Right lobe of liver (tissue), 6 donors: ENCODE results near the gene ALK. TPM values are rescaled to one million over a fixed set of nuclear protein-coding genes. Genes with fewer than 3 reads are reported as not detected.
A peak's percentile ranks its signal among the peaks of the same experiment; 100 is the strongest.

ENCODE experiments used
- ATAC-seq, 4 donors: fragments of 200-7000 bp; cut with Tn5 transposase; one replicate each; pipeline ENCODE4 v1.9.1; 2020; ENCODE audit warnings: mild to moderate bottlenecking in 4 of 4, moderate library complexity in 4 of 4
- DNase-seq, 3 donors: peaks; one replicate each; pipeline ENCODE4 v3.0.0-alpha.2; 2020
- H3K27ac ChIP-seq, 3 donors: fragments of 200-600 bp; one replicate each; pipeline ENCODE4 v1.8.0; 2022
- H3K27me3 ChIP-seq, 2 donors: fragments of 200-600 bp; one replicate each; pipeline ENCODE4 v1.8.0; 2022
- H3K36me3 ChIP-seq, 4 donors: fragments of 200-600 bp; sonication (generic) in 1 of 4; one replicate each; pipeline versions ENCODE4 v1.5.1 to v1.8.0; 2017 to 2022; ENCODE audit warnings: control low read depth in 1 of 4
- H3K4me1 ChIP-seq, 4 donors: fragments of 200-600 bp; sonication (generic) in 1 of 4; one replicate each; pipeline versions ENCODE4 v1.5.1 to v1.8.0; 2017 to 2022; ENCODE audit warnings: control low read depth in 1 of 4
- H3K4me3 ChIP-seq, 3 donors: fragments of 200-600 bp; one replicate each; pipeline ENCODE4 v1.8.0; 2022
- H3K9me3 ChIP-seq, 4 donors: fragments of 200-600 bp; sonication (generic) in 1 of 4; one replicate each; pipeline versions ENCODE4 v1.5.1 to v1.8.0; 2017 to 2022; ENCODE audit warnings: control low read depth in 1 of 4
- POLR2A ChIP-seq: fragments of 450-650 bp; IDR thresholded peaks from one replicate; pipeline ENCODE4 v1.6.1; 2017; ENCODE audit warnings: antibody characterized with exemption, mild to moderate bottlenecking
- WGBS: methylation state at CpG from one replicate; pipeline ENCODE4 v1.1.6; 2018; ENCODE audit warnings: low coverage, low lambda C conversion rate; ENCODE audit not compliant: insufficient coverage; ENCODE audit errors: missing lambda C conversion rate; 5-methylcytosine and 5-hydroxymethylcytosine counted together
- intact Hi-C, 2 donors: fragments of 100-400 bp; cut with DNase I; formaldehyde crosslinking; loops; one replicate each; pipeline versions ENCODE4 v1.11.2 to v1.14.1; 2022
- total RNA-seq, 6 experiments: library from RNA; depleted of rRNA in 2 of 6; stranded (reverse); fragments of >200 nt in 2 of 6; fragmentation: NEBNext Ultra II Directional in 3 of 6; extraction: Animal tissue kit (Norgen Biotek cat#: 25700) in 3 of 6; gene quantifications; one replicate each; pipeline versions ENCODE4 v1.1.0 to v1.2.4, GENCODE V29; 2016 to 2023
- TF ChIP-seq, protein P1 (sequence below), 4 donors: fragments of 200-600 bp in 3 of 4; fragments of 450-650 bp in 1 of 4; IDR thresholded peaks; one replicate each; pipeline versions ENCODE4 v1.5.1 to v1.8.0; 2016 to 2022; ENCODE audit warnings: antibody characterized with exemption in 4 of 4, mild to moderate bottlenecking in 2 of 4
- donor health status: DM: no; HTN: yes; CAD: no.
- donor health status: DM: no; HTN: no; CAD: no.
- donor health status: DM: no; HTN: no; CAD: no.
- donor health status: DM: no; HTN: yes; CAD: no.
- donor health status: DM: no; HTN: yes; CAD: no.

Gene ALK
- total RNA-seq, 6 experiments from 2014 or later = 0.04 to 0.06 TPM; not detected in 4

DNA sequence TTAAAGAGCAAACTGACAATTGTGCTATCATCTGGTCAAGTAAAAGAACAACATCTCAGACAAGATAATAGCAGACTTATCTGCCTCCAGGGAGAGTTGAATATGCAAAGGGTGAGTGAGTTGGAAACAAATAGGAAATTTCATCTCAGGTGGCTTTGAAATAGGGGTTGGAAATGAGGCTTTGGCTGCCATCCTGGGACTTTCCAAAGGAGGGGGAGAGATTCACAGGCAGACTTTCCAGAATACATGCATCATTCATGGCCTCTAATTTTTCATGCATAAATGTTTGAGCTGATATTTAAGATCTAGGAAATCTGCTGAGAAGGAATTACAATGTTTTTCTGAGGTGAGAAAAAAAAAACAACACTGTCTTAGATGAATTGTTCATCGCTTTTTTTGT, 300.5 kb downstream of the ALK start:
- TF ChIP-seq, protein P1, sequence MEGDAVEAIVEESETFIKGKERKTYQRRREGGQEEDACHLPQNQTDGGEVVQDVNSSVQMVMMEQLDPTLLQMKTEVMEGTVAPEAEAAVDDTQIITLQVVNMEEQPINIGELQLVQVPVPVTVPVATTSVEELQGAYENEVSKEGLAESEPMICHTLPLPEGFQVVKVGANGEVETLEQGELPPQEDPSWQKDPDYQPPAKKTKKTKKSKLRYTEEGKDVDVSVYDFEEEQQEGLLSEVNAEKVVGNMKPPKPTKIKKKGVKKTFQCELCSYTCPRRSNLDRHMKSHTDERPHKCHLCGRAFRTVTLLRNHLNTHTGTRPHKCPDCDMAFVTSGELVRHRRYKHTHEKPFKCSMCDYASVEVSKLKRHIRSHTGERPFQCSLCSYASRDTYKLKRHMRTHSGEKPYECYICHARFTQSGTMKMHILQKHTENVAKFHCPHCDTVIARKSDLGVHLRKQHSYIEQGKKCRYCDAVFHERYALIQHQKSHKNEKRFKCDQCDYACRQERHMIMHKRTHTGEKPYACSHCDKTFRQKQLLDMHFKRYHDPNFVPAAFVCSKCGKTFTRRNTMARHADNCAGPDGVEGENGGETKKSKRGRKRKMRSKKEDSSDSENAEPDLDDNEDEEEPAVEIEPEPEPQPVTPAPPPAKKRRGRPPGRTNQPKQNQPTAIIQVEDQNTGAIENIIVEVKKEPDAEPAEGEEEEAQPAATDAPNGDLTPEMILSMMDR (IDR thresholded peaks at IDR 0.05) = no peak
- no peak for TF ChIP-seq POLR2A
- intact Hi-C loops = no loop called here
- Histone ChIP-seq H3K27me3 (no peaks in the 10 kb centered on the region), H3K27ac (no peak overlapping the region), H3K36me3 (no peaks in the 10 kb centered on the region), H3K4me3 (no peak overlapping the region), H3K4me1 (peaks cover 0 to 9% (median 0%) of the 10 kb centered on the region in 4 donors), H3K9me3 (no peaks in the 10 kb centered on the region)
- 88% methylated on average over 1 of the region's 1 CpG for WGBS
- DNase-seq (no peak), ATAC-seq (no peak)

DNA sequence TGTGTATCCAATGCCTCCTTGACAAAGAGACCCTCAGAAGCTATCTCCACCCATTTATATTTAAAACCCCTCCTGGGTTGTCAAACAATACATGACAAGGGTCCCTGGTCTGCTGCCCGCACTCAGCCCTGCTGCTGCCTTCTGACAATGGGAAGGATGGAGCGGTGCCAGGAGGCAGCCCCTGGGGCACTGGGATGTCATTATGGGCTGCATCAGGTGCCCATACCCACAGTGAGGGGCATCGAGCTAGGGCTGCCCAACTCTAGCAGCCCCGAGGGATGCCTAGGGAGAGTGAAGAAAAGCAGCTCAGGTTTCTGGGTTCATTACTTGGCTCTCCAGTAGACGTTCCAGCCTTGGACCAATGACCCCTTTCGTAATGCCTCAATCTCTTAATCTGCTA, 301.7 kb downstream of the ALK start:
- no peak for TF ChIP-seq POLR2A
- TF ChIP-seq, protein P1 (IDR thresholded peaks at IDR 0.05) = no peak
- WGBS = 60% methylated on average over 2 of the region's 6 CpGs

DNA sequence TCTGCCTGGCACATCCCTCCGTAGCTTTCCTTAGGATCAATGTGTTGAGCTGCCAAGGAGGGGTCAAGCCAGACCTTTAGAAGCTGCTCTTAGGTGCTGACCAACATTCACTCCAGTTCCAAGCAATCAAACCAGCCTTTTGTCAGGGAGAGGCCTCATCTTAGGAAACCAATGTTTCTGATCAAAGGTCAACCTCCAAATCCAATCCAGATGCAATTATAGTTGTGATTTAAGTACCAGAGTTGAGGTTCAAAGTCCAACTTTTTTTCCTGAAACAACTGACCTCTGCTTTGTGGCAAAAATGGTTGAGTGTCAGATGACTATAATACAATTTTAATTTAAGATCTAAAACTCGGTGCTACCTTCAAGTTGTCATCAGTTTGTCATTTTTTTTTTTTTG, 303.4 kb downstream of the ALK start:
- H3K36me3 ChIP-seq = no peaks in the 10 kb centered on the region
- DNase-seq = no peak

More for the DNA sequence above, 301.7 kb downstream of the ALK start:
- Histone ChIP-seq H3K9me3 (no peaks in the 10 kb centered on the region), H3K36me3 (no peaks in the 10 kb centered on the region), H3K4me1 (peaks cover 0 to 9% (median 0%) of the 10 kb centered on the region in 4 donors), H3K27ac (no peak overlapping the region), H3K27me3 (no peaks in the 10 kb centered on the region), H3K4me3 (no peak overlapping the region)
- ATAC-seq = no peak
- intact Hi-C loops = no loop called here
- no peak for DNase-seq

DNA sequence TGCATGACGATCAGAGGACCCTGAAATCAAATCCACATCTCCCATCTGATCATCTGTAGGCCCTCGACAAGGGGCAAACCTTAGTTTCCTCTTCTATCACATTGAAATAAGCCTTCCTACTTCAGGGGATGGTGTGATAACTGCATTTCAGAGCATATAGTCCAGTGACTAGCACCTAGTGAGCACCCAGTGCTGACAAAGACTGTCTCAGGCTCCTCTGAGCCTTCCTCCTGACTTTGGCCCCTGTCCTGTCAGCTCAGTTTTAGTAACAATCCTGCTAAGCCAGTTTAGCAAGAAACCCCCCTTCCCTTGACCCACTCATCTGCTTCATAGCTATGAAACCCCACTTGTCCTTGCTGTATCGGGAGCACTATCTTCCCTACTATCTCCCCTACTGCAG, 304.0 kb downstream of the ALK start:
- no peaks in the 10 kb centered on the region for H3K36me3 ChIP-seq
- no peaks in the 10 kb centered on the region for H3K9me3 ChIP-seq
- WGBS = 56% methylated on average over 3 of the region's 3 CpGs
- H3K4me1 ChIP-seq = peaks cover 0 to 9% (median 0%) of the 10 kb centered on the region in 4 donors
- no peak for ATAC-seq
- intact Hi-C loops = no loop called here
- no peak overlapping the region for H3K27ac ChIP-seq
- no peak for TF ChIP-seq POLR2A
- TF ChIP-seq, protein P1 (IDR thresholded peaks at IDR 0.05) = no peak
- H3K4me3 ChIP-seq = no peak overlapping the region
- H3K27me3 ChIP-seq = no peaks in the 10 kb centered on the region
- DNase-seq = no peak

More for the DNA sequence above, 303.4 kb downstream of the ALK start:
- peak; percentile 48 to 78 (median 57) for ATAC-seq
- Histone ChIP-seq H3K9me3 (no peaks in the 10 kb centered on the region), H3K4me3 (no peak overlapping the region), H3K27me3 (no peaks in the 10 kb centered on the region), H3K27ac (no peak overlapping the region), H3K4me1 (peaks cover 0 to 9% (median 0%) of the 10 kb centered on the region in 4 donors)
- 43% methylated on average over 1 of the region's 2 CpGs for WGBS
- no peak for TF ChIP-seq POLR2A
- TF ChIP-seq, protein P1 (IDR thresholded peaks at IDR 0.05) = no peak
- intact Hi-C loops = no loop called here

DNA sequence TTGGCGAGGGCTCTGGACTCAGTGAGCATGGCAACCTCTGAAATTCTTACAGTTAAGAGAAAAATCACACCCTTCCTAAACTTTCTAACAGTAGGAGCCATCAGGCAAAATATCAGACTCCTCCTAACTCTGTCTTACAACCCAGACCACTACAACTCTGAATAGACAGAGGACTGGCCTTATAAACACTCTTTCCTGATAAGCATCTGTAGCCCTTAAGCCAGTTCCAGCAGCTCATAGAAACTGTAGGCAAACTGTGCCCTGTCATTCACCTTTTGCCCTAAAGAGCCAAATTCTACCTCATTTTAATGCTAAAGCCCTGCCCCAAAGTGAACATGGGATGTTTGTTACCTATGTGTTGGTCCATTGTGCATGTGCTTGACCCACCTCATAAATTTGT, 304.8 kb downstream of the ALK start:
- TF ChIP-seq, protein P1 (IDR thresholded peaks at IDR 0.05) = no peak
- TF ChIP-seq POLR2A = no peak

More for the DNA sequence above, 304.8 kb downstream of the ALK start:
- no peak overlapping the region for H3K27ac ChIP-seq
- H3K9me3 ChIP-seq = no peaks in the 10 kb centered on the region
- intact Hi-C loops = no loop called here
- ATAC-seq (no peak), DNase-seq (no peak)
- peaks cover 0 to 9% (median 0%) of the 10 kb centered on the region in 4 donors for H3K4me1 ChIP-seq
- WGBS = 17% methylated on average over 1 of the region's 1 CpG
- no peaks in the 10 kb centered on the region for H3K27me3 ChIP-seq
- no peaks in the 10 kb centered on the region for H3K36me3 ChIP-seq
- no peak overlapping the region for H3K4me3 ChIP-seq
